Measurements from ENCODE around the gene SLC6A9.

The SLC6A9 gene

GRCh38 chr1:44029260-44029910, 1.9 kb downstream of the SLC6A9 start:
- ATAC-seq = peak; percentile 42
- DNase-seq = no peak

GRCh38 chr1:44027320-44027719, 3.9 kb downstream of the SLC6A9 start:
- DNase-seq = no peak
- no peak for ATAC-seq

- ATAC-seq = no peak
- no peak for DNase-seq
Measured at GRCh38 chr1:44025816-44026215, 5.4 kb downstream of the SLC6A9 start.

- DNase-seq (no peak), ATAC-seq (no peak)
Measured at GRCh38 chr1:44024903-44025525, 6.2 kb downstream of the SLC6A9 start.

GRCh38 chr1:44024031-44024902, 7.0 kb downstream of the SLC6A9 start:
- DNase-seq (no peak), ATAC-seq (no peak)

- DNase-seq (no peak), ATAC-seq (no peak)
Measured at GRCh38 chr1:44021581-44022321, 9.5 kb downstream of the SLC6A9 start.

- DNase-seq (no peak), ATAC-seq (no peak)
Measured at GRCh38 chr1:44021156-44021555, 10.1 kb downstream of the SLC6A9 start.

DNA sequence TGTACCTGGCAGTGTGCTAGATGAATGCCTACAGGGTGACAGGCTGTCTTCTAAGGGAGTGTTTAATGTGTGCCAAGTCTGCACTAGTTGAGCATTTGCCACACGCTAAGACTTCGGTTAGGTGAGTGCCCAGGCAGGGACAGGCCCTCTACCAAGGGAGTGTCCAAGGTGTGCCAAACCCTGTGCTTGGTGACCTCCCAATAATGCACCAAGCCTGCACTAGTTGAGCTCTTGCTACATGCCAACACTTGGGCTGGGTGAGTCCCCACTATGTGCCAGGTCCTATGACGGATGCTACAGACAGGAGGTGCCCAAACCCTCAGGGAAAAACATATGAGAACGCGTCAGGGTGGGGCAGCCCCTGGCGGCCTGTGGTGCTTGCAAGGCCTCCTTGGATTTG, 10.8 kb downstream of the SLC6A9 start:
- ATAC-seq (no peak), DNase-seq (no peak)

DNA sequence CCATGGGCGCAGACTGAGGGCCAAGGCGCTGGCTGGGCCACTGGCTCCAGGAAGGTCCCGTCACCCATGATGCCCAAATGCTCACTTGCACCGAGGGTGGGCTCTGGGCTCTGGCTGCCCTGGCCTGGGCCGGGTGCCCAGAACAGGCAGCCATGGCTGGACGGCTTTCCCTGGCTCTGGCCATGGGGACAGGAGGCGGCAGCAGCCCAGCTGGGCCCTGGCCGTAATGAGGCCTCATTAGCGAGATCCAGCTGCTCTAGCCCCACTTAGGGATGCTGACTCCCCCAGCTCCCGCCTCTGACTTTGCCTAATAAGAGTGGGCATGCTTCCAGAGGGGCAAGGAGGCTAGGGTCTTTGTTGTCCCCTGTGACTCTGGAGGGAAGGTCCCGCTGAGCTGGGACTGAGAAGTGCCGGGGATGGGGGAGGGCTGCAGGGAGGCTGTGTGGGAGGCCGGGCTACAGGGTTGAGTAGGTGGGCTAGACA, 11.8 kb downstream of the SLC6A9 start:
- DNase-seq (no peak), ATAC-seq (no peak)

GRCh38 chr1:44016890-44017400, 14.3 kb downstream of the SLC6A9 start:
- DNase-seq (no peak), ATAC-seq (no peak)

DNA sequence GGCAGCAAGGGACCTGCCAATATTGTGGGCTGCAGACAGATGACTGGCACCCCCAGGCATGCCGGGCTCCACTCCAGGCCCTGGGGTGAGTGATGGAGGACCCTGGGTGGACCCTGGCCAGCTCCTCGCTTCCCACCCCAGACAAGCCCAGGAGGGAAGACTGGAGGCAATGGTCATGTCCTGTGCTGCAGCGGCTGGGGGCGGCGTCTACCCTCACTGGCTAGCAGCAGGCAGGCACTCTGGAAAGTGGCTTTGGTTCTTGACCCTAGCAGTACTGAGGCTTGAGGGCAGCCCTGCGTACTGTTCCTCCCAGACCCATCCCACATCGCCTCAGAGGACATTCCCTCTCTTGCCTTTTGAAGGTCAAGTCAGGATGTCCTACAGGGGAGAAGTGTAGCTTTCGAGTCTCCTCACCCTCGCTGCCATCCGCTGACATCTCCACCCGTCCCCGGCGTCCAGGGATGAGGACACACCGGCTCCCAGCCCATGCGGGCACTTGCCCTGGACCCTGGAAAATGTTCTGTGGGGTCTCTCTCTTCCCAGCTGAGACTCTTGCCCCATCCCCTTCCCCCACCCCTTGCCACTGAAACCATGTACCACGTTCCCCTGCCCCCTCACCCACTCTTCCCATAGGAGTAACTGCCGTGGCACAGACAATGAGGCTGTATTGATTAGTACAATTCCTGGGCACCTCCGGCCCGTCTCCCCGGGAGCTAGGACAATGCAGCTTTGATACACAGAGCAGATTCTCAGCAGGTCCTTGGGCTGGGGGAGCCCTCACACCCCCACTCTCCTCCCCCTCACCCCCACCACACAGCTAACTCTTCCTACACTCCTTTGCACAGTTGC, 15.0 kb downstream of the SLC6A9 start:
- ATAC-seq = no peak
- DNase-seq = no peak

DNA sequence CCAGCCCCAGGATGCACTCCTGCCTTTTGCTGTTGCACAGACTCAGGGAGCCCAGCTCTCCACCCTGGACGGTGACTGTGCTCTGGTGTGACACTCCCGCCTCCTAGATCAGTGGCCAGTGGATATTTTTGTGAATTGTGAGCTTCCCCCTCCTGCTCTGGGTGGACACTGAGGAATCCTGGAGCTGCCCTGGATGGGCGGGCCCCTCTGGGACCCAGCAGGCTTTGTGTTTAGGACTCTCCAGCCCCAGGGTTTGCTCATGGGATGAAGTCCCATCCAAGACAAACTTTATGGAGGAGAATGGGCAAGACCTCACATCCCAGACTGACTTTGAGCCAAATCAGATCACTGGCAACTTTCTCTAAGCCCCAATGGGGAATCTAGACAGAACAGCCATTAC, 16.1 kb downstream of the SLC6A9 start:
- DNase-seq (no peak), ATAC-seq (no peak)

DNA sequence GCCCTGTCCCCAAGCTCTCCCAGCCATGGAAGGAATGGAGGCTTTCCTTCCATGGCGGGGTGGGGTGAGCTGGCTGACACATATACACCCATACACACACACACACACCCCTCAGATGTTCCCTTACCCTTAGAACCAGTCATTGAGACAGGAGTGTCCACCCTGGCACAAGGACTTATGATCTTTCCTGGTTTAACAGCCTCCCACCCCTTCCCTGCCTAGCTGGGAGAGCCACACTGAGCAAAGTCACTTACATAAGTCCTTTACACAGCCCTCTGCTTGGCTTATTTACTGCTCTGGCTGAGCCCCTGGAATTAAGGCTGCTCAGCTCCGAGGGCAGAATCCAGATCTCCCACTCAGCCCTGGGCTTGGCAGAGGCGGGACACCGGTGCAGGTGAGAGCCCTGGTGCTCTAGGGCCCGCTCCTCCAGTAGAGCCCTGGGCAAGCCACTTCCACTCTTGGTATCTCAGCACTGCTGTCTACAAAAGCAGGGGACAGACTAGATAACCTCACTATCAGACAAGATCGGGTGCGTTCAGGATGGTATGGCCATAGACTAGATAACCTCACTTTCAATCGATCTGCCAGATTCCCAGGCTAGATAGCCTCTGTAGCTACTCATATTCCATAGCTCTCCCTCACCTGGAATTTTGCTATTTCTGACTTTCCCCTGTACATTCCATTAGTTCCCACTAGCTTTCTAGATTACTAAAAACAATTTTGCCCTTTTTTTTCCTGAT, 16.7 kb downstream of the SLC6A9 start:
- ATAC-seq = no peak

GRCh38 chr1:44013949-44014348, 17.3 kb downstream of the SLC6A9 start:
- ATAC-seq = no peak
- no peak for DNase-seq

More for the DNA sequence above, 16.7 kb downstream of the SLC6A9 start:
- no peak for DNase-seq

- ATAC-seq = no peak
- DNase-seq = no peak
Measured at GRCh38 chr1:44012941-44013609, 18.2 kb downstream of the SLC6A9 start.

GRCh38 chr1:44012404-44012803, 18.9 kb downstream of the SLC6A9 start:
- DNase-seq (no peak), ATAC-seq (no peak)

DNA sequence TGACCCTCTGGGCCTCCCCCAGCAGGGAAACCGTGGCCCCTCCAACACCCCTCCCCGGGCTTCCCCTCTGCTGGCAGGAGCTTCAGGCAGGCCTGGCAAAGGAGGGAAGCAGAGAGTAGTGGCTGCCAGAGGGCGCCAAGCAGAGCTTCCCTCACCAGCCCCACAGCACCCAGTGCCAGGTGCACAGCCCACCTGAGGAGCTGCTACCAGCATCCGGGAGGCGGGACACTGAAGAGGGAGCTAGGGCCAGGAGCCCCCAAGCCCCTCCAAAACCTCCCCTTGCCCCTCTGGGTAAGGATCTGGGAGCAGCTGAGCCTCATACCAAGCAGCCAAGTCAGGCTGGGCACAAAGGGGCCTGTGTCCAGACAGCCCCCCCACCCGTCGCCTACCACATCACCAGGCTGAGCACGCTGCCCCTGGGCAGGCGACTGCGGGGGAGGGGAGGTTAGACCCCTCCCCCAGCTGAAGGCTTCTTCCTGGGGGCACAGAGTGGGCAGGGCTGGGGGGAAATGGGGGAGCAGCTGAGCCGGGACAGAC, 20.3 kb downstream of the SLC6A9 start:
- ATAC-seq = no peak
- DNase-seq = no peak

- ATAC-seq = no peak
- DNase-seq = no peak
Measured at GRCh38 chr1:44008259-44008658, 23.0 kb downstream of the SLC6A9 start.

DNA sequence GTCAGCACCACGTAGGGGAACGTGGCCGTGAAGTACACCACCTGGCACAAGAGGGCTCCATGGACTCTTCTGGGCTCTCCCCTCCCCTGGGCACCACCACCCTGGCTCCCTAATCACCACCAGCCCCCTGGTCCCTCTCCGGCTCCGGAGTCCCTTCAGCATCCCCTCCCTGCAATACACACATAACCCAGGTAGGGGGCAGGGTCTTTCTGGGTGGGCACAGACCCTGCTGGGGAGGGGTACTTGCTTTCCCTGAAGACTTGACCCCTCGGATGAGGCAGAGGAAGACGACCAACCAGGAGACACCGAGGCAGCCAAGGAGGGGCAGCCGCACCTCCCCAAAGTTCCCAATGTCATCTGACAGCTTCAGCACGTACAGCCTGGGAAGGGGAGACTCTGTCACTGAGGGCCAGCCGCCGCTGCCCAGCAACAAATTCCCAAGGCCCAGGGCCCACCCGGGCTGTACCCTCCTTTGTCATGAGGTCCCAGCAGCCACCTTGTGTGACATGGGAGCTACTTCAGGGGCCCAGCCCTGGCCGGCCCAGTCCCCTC, 28.6 kb downstream of the SLC6A9 start:
- ATAC-seq = no peak

More for the DNA sequence above, 28.6 kb downstream of the SLC6A9 start:
- no peak for DNase-seq
